Measurements from ENCODE around the gene LHX2. TPM values are rescaled to one million over a fixed set of nuclear protein-coding genes. Genes with fewer than 3 reads are reported as not detected.

The LHX2 gene
- total and polyA plus RNA-seq, 2 experiments from 2014 or later: not detected

DNA sequence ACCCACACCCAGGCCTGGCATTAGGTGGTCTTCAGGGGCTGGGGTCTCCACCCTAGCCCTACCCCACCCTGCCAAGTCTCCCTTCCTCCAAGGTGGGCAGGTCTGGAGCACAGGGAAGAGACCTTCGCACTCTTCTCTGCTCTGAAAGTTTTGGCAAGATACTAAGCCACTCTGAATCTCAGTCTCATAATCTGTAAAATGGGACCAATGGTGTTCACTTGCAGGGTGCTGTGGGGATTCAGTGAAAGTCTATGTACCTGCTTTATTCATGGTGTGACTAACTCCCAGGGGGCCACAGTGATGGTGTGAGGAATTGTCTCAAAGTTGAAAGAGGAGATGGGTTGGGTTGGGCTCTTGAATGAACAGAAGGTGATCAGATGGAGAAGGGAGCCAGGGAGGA lies 25.0 kb downstream of the LHX2 start:
- 83% methylated on average over 1 of the region's 1 CpG for WGBS (ENCODE audit: low lambda C conversion rate, missing lambda C conversion rate)

DNA sequence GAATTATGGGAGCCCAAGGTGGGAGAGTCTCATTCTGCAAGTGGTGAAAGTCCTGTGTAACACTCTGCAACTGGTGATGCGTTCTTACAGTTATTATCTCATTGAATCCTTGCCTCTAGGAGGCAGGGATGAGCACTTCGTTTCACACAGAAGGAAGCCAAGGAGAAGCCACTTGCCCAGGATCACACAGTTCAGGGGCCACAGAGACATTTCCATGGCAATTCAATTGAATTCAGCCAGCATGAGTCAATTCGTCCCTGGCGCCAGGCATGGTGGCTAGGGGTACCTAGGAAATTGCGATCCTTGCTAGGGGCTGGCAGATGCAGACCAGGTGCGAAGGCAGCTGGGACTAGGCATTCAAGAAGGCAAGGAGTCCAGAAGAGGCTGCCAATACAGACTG lies 26.2 kb downstream of the LHX2 start:
- Histone ChIP-seq H3K79me2 (no peaks in the 10 kb centered on the region), H2AFZ (no peak overlapping the region), H3K9me3 (ENCODE audit: low read depth) (no peaks in the 10 kb centered on the region), H4K20me1 (ENCODE audit: insufficient read depth, poor library complexity, severe bottlenecking) (no peaks in the 10 kb centered on the region), H3K27me3 (peaks cover 91% of the 10 kb centered on the region), H3K36me3 (replicated peaks; ENCODE audit: insufficient read depth, low read depth) (no peaks in the 10 kb centered on the region), H3K27ac (no peak overlapping the region), H3K4me3 (no peak overlapping the region), H3K9me2 (replicated peaks; ENCODE audit: insufficient read depth) (no peaks in the 10 kb centered on the region), H3K4me1 (ENCODE audit: insufficient read depth) (peaks cover 11% of the 10 kb centered on the region), H3K4me2 (no peak overlapping the region)
- 57% methylated on average over 6 of the region's 6 CpGs for WGBS (ENCODE audit: low lambda C conversion rate, missing lambda C conversion rate)
- TF ChIP-seq EZH2 (IDR thresholded peaks at IDR 0.05; ENCODE audit: borderline replicate concordance) (no peak), EZH2phosphoT487 (IDR thresholded peaks at IDR 0.05; ENCODE audit: low read depth, severe bottlenecking, unreplicated experiment) (no peak)
- TF ChIP-seq, protein P1, sequence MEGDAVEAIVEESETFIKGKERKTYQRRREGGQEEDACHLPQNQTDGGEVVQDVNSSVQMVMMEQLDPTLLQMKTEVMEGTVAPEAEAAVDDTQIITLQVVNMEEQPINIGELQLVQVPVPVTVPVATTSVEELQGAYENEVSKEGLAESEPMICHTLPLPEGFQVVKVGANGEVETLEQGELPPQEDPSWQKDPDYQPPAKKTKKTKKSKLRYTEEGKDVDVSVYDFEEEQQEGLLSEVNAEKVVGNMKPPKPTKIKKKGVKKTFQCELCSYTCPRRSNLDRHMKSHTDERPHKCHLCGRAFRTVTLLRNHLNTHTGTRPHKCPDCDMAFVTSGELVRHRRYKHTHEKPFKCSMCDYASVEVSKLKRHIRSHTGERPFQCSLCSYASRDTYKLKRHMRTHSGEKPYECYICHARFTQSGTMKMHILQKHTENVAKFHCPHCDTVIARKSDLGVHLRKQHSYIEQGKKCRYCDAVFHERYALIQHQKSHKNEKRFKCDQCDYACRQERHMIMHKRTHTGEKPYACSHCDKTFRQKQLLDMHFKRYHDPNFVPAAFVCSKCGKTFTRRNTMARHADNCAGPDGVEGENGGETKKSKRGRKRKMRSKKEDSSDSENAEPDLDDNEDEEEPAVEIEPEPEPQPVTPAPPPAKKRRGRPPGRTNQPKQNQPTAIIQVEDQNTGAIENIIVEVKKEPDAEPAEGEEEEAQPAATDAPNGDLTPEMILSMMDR (IDR thresholded peaks at IDR 0.05; ENCODE audit: poor library complexity): no peak
- DNase-seq (ENCODE audit: low spot score): no peak

More for the DNA sequence above, 25.0 kb downstream of the LHX2 start:
- Histone ChIP-seq H3K4me3 (no peak overlapping the region), H3K27me3 (peaks cover 92% of the 10 kb centered on the region), H2AFZ (no peak overlapping the region), H3K27ac (no peak overlapping the region), H4K20me1 (ENCODE audit: insufficient read depth, poor library complexity, severe bottlenecking) (no peaks in the 10 kb centered on the region), H3K79me2 (no peaks in the 10 kb centered on the region), H3K9me3 (ENCODE audit: low read depth) (no peaks in the 10 kb centered on the region), H3K36me3 (replicated peaks; ENCODE audit: insufficient read depth, low read depth) (no peaks in the 10 kb centered on the region), H3K4me1 (ENCODE audit: insufficient read depth) (peaks cover 11% of the 10 kb centered on the region), H3K4me2 (no peak overlapping the region), H3K9me2 (replicated peaks; ENCODE audit: insufficient read depth) (no peaks in the 10 kb centered on the region)
- no peak for DNase-seq (ENCODE audit: low spot score)
- no peak for TF ChIP-seq EZH2 (IDR thresholded peaks at IDR 0.05; ENCODE audit: borderline replicate concordance)
- TF ChIP-seq, protein P1 (IDR thresholded peaks at IDR 0.05; ENCODE audit: poor library complexity): no peak
- no peak for TF ChIP-seq EZH2phosphoT487 (IDR thresholded peaks at IDR 0.05; ENCODE audit: low read depth, severe bottlenecking, unreplicated experiment)

DNA sequence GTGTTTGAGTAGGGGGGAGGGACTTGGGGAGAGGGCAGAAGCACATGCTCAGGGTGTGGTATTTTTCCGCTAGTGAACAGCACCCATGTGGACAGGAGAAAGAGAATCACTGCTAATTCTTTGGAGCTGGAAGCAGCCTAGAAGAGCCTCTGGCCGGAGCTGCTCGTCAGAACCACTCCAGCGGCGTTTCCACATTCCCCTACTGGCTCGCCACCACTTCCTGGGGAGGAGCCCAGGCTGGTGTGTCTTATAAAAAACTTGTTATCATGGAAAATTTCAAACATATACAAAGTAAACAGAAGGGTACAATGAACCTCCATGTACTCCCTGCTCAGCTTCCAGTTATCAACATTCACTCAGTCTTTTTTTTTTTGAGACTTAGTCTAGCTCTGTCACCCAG lies 26.7 kb downstream of the LHX2 start:
- H3K9me3 ChIP-seq (ENCODE audit: low read depth): no peaks in the 10 kb centered on the region
- no peaks in the 10 kb centered on the region for H3K9me2 ChIP-seq (replicated peaks; ENCODE audit: insufficient read depth)
- WGBS (ENCODE audit: low lambda C conversion rate, missing lambda C conversion rate): 52% methylated on average over 6 of the region's 6 CpGs
- DNase-seq (ENCODE audit: low spot score): no peak
- H3K4me3 ChIP-seq: no peak overlapping the region
- no peak overlapping the region for H3K4me2 ChIP-seq
- H3K36me3 ChIP-seq (replicated peaks; ENCODE audit: insufficient read depth, low read depth): no peaks in the 10 kb centered on the region
- H4K20me1 ChIP-seq (ENCODE audit: insufficient read depth, poor library complexity, severe bottlenecking): no peaks in the 10 kb centered on the region
- no peak overlapping the region for H3K27ac ChIP-seq
- TF ChIP-seq, protein P1 (IDR thresholded peaks at IDR 0.05; ENCODE audit: poor library complexity): no peak
- TF ChIP-seq EZH2phosphoT487 (IDR thresholded peaks at IDR 0.05; ENCODE audit: low read depth, severe bottlenecking, unreplicated experiment) (no peak), EZH2 (IDR thresholded peaks at IDR 0.05; ENCODE audit: borderline replicate concordance) (no peak)
- peaks cover 91% of the 10 kb centered on the region for H3K27me3 ChIP-seq
- H2AFZ ChIP-seq: no peak overlapping the region
- no peaks in the 10 kb centered on the region for H3K79me2 ChIP-seq
- peaks cover 11% of the 10 kb centered on the region for H3K4me1 ChIP-seq (ENCODE audit: insufficient read depth)
